Activated T-helper 1 cell treated with anti-CD3 and anti-CD28 coated beads, Interleukin-12 subunit alpha, Interleukin-12 subunit beta, Interleukin-2, Interleukin-4 antibody, amounts not matched to agents 30 ng/mL and 10 ng/mL and 1 ng/mL, durations not matched to agents 14 hours and 24 hours and 36 hours (primary cell): Measurements from ENCODE around the gene LSAMP. TPM values are rescaled to one million over a fixed set of nuclear protein-coding genes. Genes with fewer than 3 reads are reported as not detected.
"Not testable (repeated sequence)": the region's sequence is repeated elsewhere in the genome, so short reads cannot be mapped to it uniquely, and the experiment has no call there.

Source experiments
- DNase-seq: peaks from one replicate; pipeline ENCODE4 v3.0.0; 2021; ENCODE audit warnings: low spot score
- H3K27ac Mint-ChIP-seq: one replicate; pipeline ENCODE4 v1.8.0; 2021; ENCODE audit warnings: mild to moderate bottlenecking, mixed read lengths
- H3K27me3 Mint-ChIP-seq: one replicate; pipeline ENCODE4 v1.8.0; 2022; ENCODE audit warnings: mild to moderate bottlenecking, moderate library complexity, mixed read lengths; ENCODE audit not compliant: insufficient read depth
- H3K36me3 Mint-ChIP-seq: one replicate; pipeline ENCODE4 v1.8.0; 2021; ENCODE audit warnings: low read depth, mixed read lengths
- H3K4me1 Mint-ChIP-seq: one replicate; pipeline ENCODE4 v1.8.0; 2021; ENCODE audit warnings: low read depth, mixed read lengths
- H3K4me3 Mint-ChIP-seq: one replicate; pipeline ENCODE4 v1.8.0; 2021; ENCODE audit warnings: mild to moderate bottlenecking, moderate library complexity, mixed read lengths
- H3K9me3 Mint-ChIP-seq: one replicate; pipeline ENCODE4 v1.8.0; 2021; ENCODE audit warnings: mixed read lengths
- intact Hi-C: fragments of 100-400 bp; cut with micrococcal nuclease; formaldehyde crosslinking; loops from one replicate; pipeline ENCODE4 v1.15.1; 2024
- total RNA-seq: library from RNA; stranded (reverse); gene quantifications from 2 replicates; pipeline ENCODE4 v1.2.3, GENCODE V29; 2022

LSAMP gene
- total RNA-seq, 1 donor from 2014 or later: not detected

GRCh38 chr3:116230431-116231020 is 214.8 kb downstream of the LSAMP start:
- Mint-ChIP-seq H3K36me3 (no peaks in the 10 kb centered on the region), H3K4me1 (no peaks in the 10 kb centered on the region), H3K4me3 (no peak overlapping the region), H3K27ac (no peak overlapping the region), H3K9me3 (peaks cover 5% of the 10 kb centered on the region), H3K27me3 (no peaks in the 10 kb centered on the region)
- DNase-seq: no peak
- intact Hi-C loops: no loop called here

GRCh38 chr3:116226266-116226665 is 219.0 kb downstream of the LSAMP start:
- no peaks in the 10 kb centered on the region for H3K4me1 Mint-ChIP-seq
- H3K27me3 Mint-ChIP-seq: no peaks in the 10 kb centered on the region
- no peak overlapping the region for H3K27ac Mint-ChIP-seq
- no peak for DNase-seq
- H3K9me3 Mint-ChIP-seq: peaks cover 5% of the 10 kb centered on the region
- intact Hi-C loops: no loop called here
- no peak overlapping the region for H3K4me3 Mint-ChIP-seq
- H3K36me3 Mint-ChIP-seq: no peaks in the 10 kb centered on the region

- intact Hi-C loops: no loop called here
- no peak for DNase-seq
- no peaks in the 10 kb centered on the region for H3K4me1 Mint-ChIP-seq
- no peak overlapping the region for H3K27ac Mint-ChIP-seq
- no peak overlapping the region for H3K4me3 Mint-ChIP-seq
- no peaks in the 10 kb centered on the region for H3K27me3 Mint-ChIP-seq
- H3K9me3 Mint-ChIP-seq: no peaks in the 10 kb centered on the region
- no peaks in the 10 kb centered on the region for H3K36me3 Mint-ChIP-seq
Measured at GRCh38 chr3:116216761-116217160, 228.5 kb downstream of the LSAMP start.

GRCh38 chr3:116211901-116212300 is 233.4 kb downstream of the LSAMP start:
- intact Hi-C loops: no loop called here
- no peak overlapping the region for H3K4me3 Mint-ChIP-seq
- H3K27me3 Mint-ChIP-seq: no peaks in the 10 kb centered on the region
- no peaks in the 10 kb centered on the region for H3K4me1 Mint-ChIP-seq
- H3K36me3 Mint-ChIP-seq: no peaks in the 10 kb centered on the region
- H3K27ac Mint-ChIP-seq: no peak overlapping the region
- H3K9me3 Mint-ChIP-seq: peaks cover 16% of the 10 kb centered on the region
- DNase-seq: no peak

GRCh38 chr3:116208830-116209229 is 236.5 kb downstream of the LSAMP start:
- H3K36me3 Mint-ChIP-seq, intact Hi-C loops, DNase-seq, H3K4me3 Mint-ChIP-seq, H3K27me3 Mint-ChIP-seq, H3K4me1 Mint-ChIP-seq, H3K27ac Mint-ChIP-seq: not testable (repeated sequence)
- H3K9me3 Mint-ChIP-seq: peaks cover 16% of the 10 kb centered on the region

GRCh38 chr3:116200956-116201690 is 244.2 kb downstream of the LSAMP start:
- H3K36me3 Mint-ChIP-seq: no peaks in the 10 kb centered on the region
- no peaks in the 10 kb centered on the region for H3K4me1 Mint-ChIP-seq
- H3K9me3 Mint-ChIP-seq: no peaks in the 10 kb centered on the region
- intact Hi-C loops: no loop called here
- H3K4me3 Mint-ChIP-seq: no peak overlapping the region
- H3K27me3 Mint-ChIP-seq: no peaks in the 10 kb centered on the region
- H3K27ac Mint-ChIP-seq: no peak overlapping the region
- DNase-seq: no peak

- H3K27me3 Mint-ChIP-seq: no peaks in the 10 kb centered on the region
- no peak overlapping the region for H3K27ac Mint-ChIP-seq
- intact Hi-C loops: no loop called here
- no peaks in the 10 kb centered on the region for H3K4me1 Mint-ChIP-seq
- peaks cover under 1% of the 10 kb centered on the region for H3K9me3 Mint-ChIP-seq
- no peak overlapping the region for H3K4me3 Mint-ChIP-seq
- no peak for DNase-seq
- H3K36me3 Mint-ChIP-seq: no peaks in the 10 kb centered on the region
Measured at GRCh38 chr3:116199063-116199462, 246.2 kb downstream of the LSAMP start.

GRCh38 chr3:116198087-116198486 is 247.2 kb downstream of the LSAMP start:
- peaks cover 5% of the 10 kb centered on the region for H3K9me3 Mint-ChIP-seq
- H3K36me3 Mint-ChIP-seq: no peaks in the 10 kb centered on the region
- H3K27me3 Mint-ChIP-seq: no peaks in the 10 kb centered on the region
- no peaks in the 10 kb centered on the region for H3K4me1 Mint-ChIP-seq
- no peak overlapping the region for H3K27ac Mint-ChIP-seq
- H3K4me3 Mint-ChIP-seq: no peak overlapping the region
- intact Hi-C loops: no loop called here
- no peak for DNase-seq

GRCh38 chr3:116192464-116192863 is 252.8 kb downstream of the LSAMP start:
- H3K4me3 Mint-ChIP-seq: no peak overlapping the region
- intact Hi-C loops: no loop called here
- DNase-seq: no peak
- no peaks in the 10 kb centered on the region for H3K4me1 Mint-ChIP-seq
- peaks cover 5% of the 10 kb centered on the region for H3K9me3 Mint-ChIP-seq
- H3K27ac Mint-ChIP-seq: no peak overlapping the region
- H3K36me3 Mint-ChIP-seq: no peaks in the 10 kb centered on the region
- H3K27me3 Mint-ChIP-seq: no peaks in the 10 kb centered on the region

- Mint-ChIP-seq H3K36me3 (no peaks in the 10 kb centered on the region), H3K27me3 (no peaks in the 10 kb centered on the region), H3K4me1 (no peaks in the 10 kb centered on the region), H3K9me3 (peaks cover 5% of the 10 kb centered on the region), H3K27ac (no peak overlapping the region), H3K4me3 (no peak overlapping the region)
- intact Hi-C loops: no loop called here
- DNase-seq: no peak
Measured at GRCh38 chr3:116191409-116191808, 253.9 kb downstream of the LSAMP start.

- Mint-ChIP-seq H3K27ac (no peak overlapping the region), H3K9me3 (peaks cover 5% of the 10 kb centered on the region), H3K4me3 (no peak overlapping the region), H3K4me1 (no peaks in the 10 kb centered on the region), H3K36me3 (no peaks in the 10 kb centered on the region), H3K27me3 (no peaks in the 10 kb centered on the region)
- intact Hi-C loops: no loop called here
- no peak for DNase-seq
Measured at GRCh38 chr3:116190095-116190494, 255.2 kb downstream of the LSAMP start.

- H3K4me3 Mint-ChIP-seq: no peak overlapping the region
- no peaks in the 10 kb centered on the region for H3K4me1 Mint-ChIP-seq
- H3K27me3 Mint-ChIP-seq: no peaks in the 10 kb centered on the region
- intact Hi-C loops: no loop called here
- H3K36me3 Mint-ChIP-seq: no peaks in the 10 kb centered on the region
- no peak for DNase-seq
- H3K27ac Mint-ChIP-seq: no peak overlapping the region
- no peaks in the 10 kb centered on the region for H3K9me3 Mint-ChIP-seq
Measured at GRCh38 chr3:116188231-116188785, 257.0 kb downstream of the LSAMP start.

GRCh38 chr3:116186049-116186448 is 259.2 kb downstream of the LSAMP start:
- H3K4me3 Mint-ChIP-seq: no peak overlapping the region
- no peak overlapping the region for H3K27ac Mint-ChIP-seq
- no peak for DNase-seq
- H3K9me3 Mint-ChIP-seq: no peaks in the 10 kb centered on the region
- no peaks in the 10 kb centered on the region for H3K27me3 Mint-ChIP-seq
- no peaks in the 10 kb centered on the region for H3K4me1 Mint-ChIP-seq
- intact Hi-C loops: no loop called here
- H3K36me3 Mint-ChIP-seq: no peaks in the 10 kb centered on the region
